Mesothelial cell of epicardium (in vitro differentiated cells): ENCODE data around the gene HTRA1. TPM values are rescaled to one million over a fixed set of nuclear protein-coding genes. Genes with fewer than 3 reads are reported as not detected.

Experiments used
- DNase-seq, 2 experiments: peaks; one replicate each; pipeline ENCODE4 v3.0.0; 2021; ENCODE audit warnings: low spot score in 2 of 2; ENCODE audit not compliant: unreplicated experiment in 2 of 2
- H3K27ac Mint-ChIP-seq: 2 replicates; pipeline ENCODE4 v1.8.0; 2021; ENCODE audit warnings: mixed read lengths
- H3K27me3 Mint-ChIP-seq: 2 replicates; pipeline ENCODE4 v1.8.0; 2021; ENCODE audit warnings: low read depth, mixed read lengths
- H3K36me3 Mint-ChIP-seq: 2 replicates; pipeline ENCODE4 v1.8.0; 2021; ENCODE audit warnings: mixed read lengths
- H3K4me1 Mint-ChIP-seq: 2 replicates; pipeline ENCODE4 v1.8.0; 2021; ENCODE audit warnings: mixed read lengths
- H3K4me3 Mint-ChIP-seq: 2 replicates; pipeline ENCODE4 v1.8.0; 2021; ENCODE audit warnings: mild to moderate bottlenecking, moderate library complexity, mixed read lengths
- H3K9me3 Mint-ChIP-seq: 2 replicates; pipeline ENCODE4 v1.8.0; 2021; ENCODE audit warnings: mixed read lengths
- CTCF ChIP-seq: fragments of 200-600 bp; sonication (generic); IDR thresholded peaks from one replicate; pipeline ENCODE4 v1.5.0; 2021; ENCODE audit warnings: antibody characterized with exemption; ENCODE audit not compliant: unreplicated experiment
- total RNA-seq: library from RNA; stranded (reverse); gene quantifications from 3 replicates; pipeline ENCODE4 v1.2.1, GENCODE V29; 2021

The HTRA1 gene
- total RNA-seq, 1 donor from 2014 or later: 12.2 TPM

GRCh38 chr10:122514045-122514840, 52.9 kb downstream of the HTRA1 start:
- H3K4me3 Mint-ChIP-seq: no peak overlapping the region
- H3K9me3 Mint-ChIP-seq: no peaks in the 10 kb centered on the region
- DNase-seq: no peak
- no peaks in the 10 kb centered on the region for H3K36me3 Mint-ChIP-seq
- no peak overlapping the region for H3K27ac Mint-ChIP-seq
- no peaks in the 10 kb centered on the region for H3K27me3 Mint-ChIP-seq
- peaks cover 16% of the 10 kb centered on the region for H3K4me1 Mint-ChIP-seq
- no peak for TF ChIP-seq CTCF

- DNase-seq: no peak
- no peak for TF ChIP-seq CTCF
- Mint-ChIP-seq H3K4me1 (peaks cover 10% of the 10 kb centered on the region), H3K27ac (no peak overlapping the region), H3K9me3 (no peaks in the 10 kb centered on the region), H3K27me3 (no peaks in the 10 kb centered on the region), H3K4me3 (no peak overlapping the region), H3K36me3 (no peaks in the 10 kb centered on the region)
These were observed 53.7 kb downstream of the HTRA1 start for GRCh38 chr10:122515022-122515424.

- H3K27me3 Mint-ChIP-seq: no peaks in the 10 kb centered on the region
- no peaks in the 10 kb centered on the region for H3K36me3 Mint-ChIP-seq
- no peak for DNase-seq
- no peaks in the 10 kb centered on the region for H3K9me3 Mint-ChIP-seq
- H3K27ac Mint-ChIP-seq: no peak overlapping the region
- H3K4me1 Mint-ChIP-seq: peaks cover 3% of the 10 kb centered on the region
- no peak overlapping the region for H3K4me3 Mint-ChIP-seq
- TF ChIP-seq CTCF: no peak
These were observed 54.4 kb downstream of the HTRA1 start for GRCh38 chr10:122515588-122516231.

- no peaks in the 10 kb centered on the region for H3K27me3 Mint-ChIP-seq
- no peak overlapping the region for H3K4me3 Mint-ChIP-seq
- DNase-seq: no peak
- no peaks in the 10 kb centered on the region for H3K4me1 Mint-ChIP-seq
- no peaks in the 10 kb centered on the region for H3K36me3 Mint-ChIP-seq
- no peaks in the 10 kb centered on the region for H3K9me3 Mint-ChIP-seq
- TF ChIP-seq CTCF: no peak
- H3K27ac Mint-ChIP-seq: no peak overlapping the region
These were observed 55.4 kb downstream of the HTRA1 start for GRCh38 chr10:122516734-122517133.

- TF ChIP-seq CTCF: no peak
- peaks cover 8% of the 10 kb centered on the region for H3K27me3 Mint-ChIP-seq
- H3K36me3 Mint-ChIP-seq: no peaks in the 10 kb centered on the region
- H3K9me3 Mint-ChIP-seq: peaks cover 4% of the 10 kb centered on the region
- no peak overlapping the region for H3K4me3 Mint-ChIP-seq
- H3K27ac Mint-ChIP-seq: no peak overlapping the region
- no peak for DNase-seq
- H3K4me1 Mint-ChIP-seq: no peaks in the 10 kb centered on the region
These were observed 57.8 kb downstream of the HTRA1 start for GRCh38 chr10:122519144-122519543.
